Measurements from ENCODE around the gene HDAC11. TPM values are rescaled to one million over a fixed set of nuclear protein-coding genes. Genes with fewer than 3 reads are reported as not detected.

The HDAC11 gene
- total and polyA plus RNA-seq, 10 of the 15 experiments (the other 5 are each of a cell fraction or from before 2014, with no cell fraction given), result 0.04 to 0.76 (median 0.22) TPM; not detected in 1

- no peak for TF ChIP-seq SKIL (IDR thresholded peaks at IDR 0.05; ENCODE audit: low read depth, poor library complexity, severe bottlenecking)
- TF ChIP-seq ZBTB4 (CRISPR knock-in tag; IDR thresholded peaks at IDR 0.05), result no peak
- TF ChIP-seq ZZZ3 (IDR thresholded peaks at IDR 0.05; ENCODE audit: control insufficient read depth, insufficient read length, low read depth), result no peak
- TF ChIP-seq SUPT20H (IDR thresholded peaks at IDR 0.05; ENCODE audit: borderline replicate concordance, control insufficient read depth, low read depth, low read length), result no peak
- TF ChIP-seq CREB1 (IDR thresholded peaks at IDR 0.05; ENCODE audit: low read depth), result no peak
- no peak for TF ChIP-seq NR2C1 (IDR thresholded peaks at IDR 0.05)
- no peak for TF ChIP-seq CHD4 (IDR thresholded peaks at IDR 0.05)
- TF ChIP-seq SMAD1 (IDR thresholded peaks at IDR 0.05; ENCODE audit: low read depth, partially characterized antibody), result no peak
- TF ChIP-seq EED (IDR thresholded peaks at IDR 0.05; ENCODE audit: low read depth), result no peak
- TF ChIP-seq, protein P1, sequence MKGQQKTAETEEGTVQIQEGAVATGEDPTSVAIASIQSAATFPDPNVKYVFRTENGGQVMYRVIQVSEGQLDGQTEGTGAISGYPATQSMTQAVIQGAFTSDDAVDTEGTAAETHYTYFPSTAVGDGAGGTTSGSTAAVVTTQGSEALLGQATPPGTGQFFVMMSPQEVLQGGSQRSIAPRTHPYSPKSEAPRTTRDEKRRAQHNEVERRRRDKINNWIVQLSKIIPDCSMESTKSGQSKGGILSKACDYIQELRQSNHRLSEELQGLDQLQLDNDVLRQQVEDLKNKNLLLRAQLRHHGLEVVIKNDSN (IDR thresholded peaks at IDR 0.05; ENCODE audit: borderline replicate concordance, extremely low read length, insufficient read depth, low read depth, low read length), result no peak
- no peak for TF ChIP-seq ZNF24 (IDR thresholded peaks at IDR 0.05)
- TF ChIP-seq BRCA1 (IDR thresholded peaks at IDR 0.05; ENCODE audit: low read depth, low read length), result no peak
- no peak for TF ChIP-seq ZNF384 (IDR thresholded peaks at IDR 0.05; ENCODE audit: borderline replicate concordance, low read depth, low read length)
- TF ChIP-seq LARP7 (IDR thresholded peaks at IDR 0.05), result no peak
These were observed 69.7 kb downstream of the HDAC11 start (continued) for GRCh38 chr3:13549623-13550422.
